EL (cell line): ENCODE results near the gene CCDC201.
"Not testable (repeated sequence)": the region's sequence is repeated elsewhere in the genome, so short reads cannot be mapped to it uniquely, and the experiment has no call there.

Experiments used
- DNase-seq: peaks from one replicate; pipeline ENCODE4 v3.0.0-alpha.2; 2016

CCDC201 gene

GRCh38 chr7:45872116-45873034, 507 bp downstream of the CCDC201 start:
- DNase-seq = peak; percentile 17

GRCh38 chr7:45869426-45869825, 3.5 kb downstream of the CCDC201 start:
- DNase-seq = peak; percentile 11

GRCh38 chr7:45867471-45867870, 5.4 kb downstream of the CCDC201 start:
- no peak for DNase-seq

- DNase-seq = peak; percentile 8
Observed at GRCh38 chr7:45865594-45866410, 7.1 kb downstream of the CCDC201 start.

GRCh38 chr7:45863715-45864114, 9.2 kb downstream of the CCDC201 start:
- DNase-seq = no peak

GRCh38 chr7:45856888-45857287, 16.0 kb downstream of the CCDC201 start:
- not testable (repeated sequence) for DNase-seq

- not testable (repeated sequence) for DNase-seq
Observed at GRCh38 chr7:45855680-45856079, 17.2 kb downstream of the CCDC201 start.

GRCh38 chr7:45853491-45853890, 19.4 kb downstream of the CCDC201 start:
- not testable (repeated sequence) for DNase-seq

- DNase-seq = not testable (repeated sequence)
Observed at GRCh38 chr7:45852984-45853383, 19.9 kb downstream of the CCDC201 start.

- not testable (repeated sequence) for DNase-seq
Observed at GRCh38 chr7:45848734-45849133, 24.1 kb downstream of the CCDC201 start.

GRCh38 chr7:45846536-45846935, 26.3 kb downstream of the CCDC201 start:
- DNase-seq = not testable (repeated sequence)

GRCh38 chr7:45841926-45842717, 30.8 kb downstream of the CCDC201 start:
- not testable (repeated sequence) for DNase-seq

- not testable (repeated sequence) for DNase-seq
Observed at GRCh38 chr7:45838852-45839251, 34.0 kb downstream of the CCDC201 start.

GRCh38 chr7:45832433-45833177, 40.3 kb downstream of the CCDC201 start:
- peak; percentile 8 for DNase-seq

- DNase-seq = not testable (repeated sequence)
Observed at GRCh38 chr7:45829846-45830245, 43.0 kb downstream of the CCDC201 start.

- not testable (repeated sequence) for DNase-seq
Observed at GRCh38 chr7:45827731-45828130, 45.2 kb downstream of the CCDC201 start.

GRCh38 chr7:45826550-45826949, 46.3 kb downstream of the CCDC201 start:
- not testable (repeated sequence) for DNase-seq

GRCh38 chr7:45818763-45819162, 54.1 kb downstream of the CCDC201 start:
- DNase-seq = not testable (repeated sequence)

- not testable (repeated sequence) for DNase-seq
Observed at GRCh38 chr7:45817913-45818312, 55.0 kb downstream of the CCDC201 start.

GRCh38 chr7:45817016-45817415, 55.9 kb downstream of the CCDC201 start:
- not testable (repeated sequence) for DNase-seq

GRCh38 chr7:45814216-45815118, 58.4 kb downstream of the CCDC201 start:
- not testable (repeated sequence) for DNase-seq
